IPS-15b (cell line): ENCODE data around the gene OLFM2.
"Not testable (repeated sequence)": the region's sequence is repeated elsewhere in the genome, so short reads cannot be mapped to it uniquely, and the experiment has no call there.

ENCODE experiments used
- H3K27me3 ChIP-seq: one replicate; pipeline ENCODE4 v1.6.1; 2013; ENCODE audit warnings: low read length; ENCODE audit not compliant: control insufficient read depth, insufficient read depth
- H3K36me3 ChIP-seq: one replicate; pipeline ENCODE4 v1.6.1; 2013; ENCODE audit warnings: low read length; ENCODE audit not compliant: control insufficient read depth, insufficient read depth
- H3K4me1 ChIP-seq: one replicate; pipeline ENCODE4 v1.6.1; 2013; ENCODE audit warnings: mild to moderate bottlenecking, low read length; ENCODE audit not compliant: control insufficient read depth, insufficient read depth
- H3K4me3 ChIP-seq: one replicate; pipeline ENCODE4 v1.5.1; 2013; ENCODE audit warnings: low read depth, low read length
- H3K9ac ChIP-seq: one replicate; pipeline ENCODE4 v1.6.1; 2013; ENCODE audit warnings: low read depth, mild to moderate bottlenecking, low read length
- H3K9me3 ChIP-seq: one replicate; pipeline ENCODE4 v1.6.1; 2013; ENCODE audit warnings: mild to moderate bottlenecking, low read length; ENCODE audit not compliant: control insufficient read depth, insufficient read depth

Gene OLFM2

DNA sequence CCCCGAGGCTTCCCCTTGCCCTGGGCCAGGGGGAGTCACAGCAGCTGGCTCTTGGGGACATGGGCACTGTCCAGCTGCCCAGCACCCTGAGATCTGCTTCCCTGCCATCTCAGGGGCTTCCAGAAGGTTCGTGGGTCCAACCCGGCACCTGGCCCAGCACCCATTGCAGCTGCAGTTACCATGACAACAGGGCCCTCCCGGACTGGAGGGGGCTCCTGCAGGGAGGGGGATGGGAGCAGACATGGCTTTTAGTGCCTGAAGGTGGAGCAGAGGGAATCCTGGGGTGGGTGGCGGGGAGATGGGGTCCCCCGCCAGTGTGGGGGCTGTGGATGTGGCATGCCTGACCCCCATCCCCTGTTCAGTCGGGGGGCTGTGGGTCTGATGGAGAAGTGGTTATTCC lies 86.5 kb downstream of the OLFM2 start:
- no peaks in the 10 kb centered on the region for H3K9me3 ChIP-seq
- H3K4me3 ChIP-seq, result no peak overlapping the region
- peaks cover 22% of the 10 kb centered on the region for H3K36me3 ChIP-seq
- peaks cover 4% of the 10 kb centered on the region for H3K4me1 ChIP-seq
- no peak overlapping the region for H3K9ac ChIP-seq
- no peaks in the 10 kb centered on the region for H3K27me3 ChIP-seq

DNA sequence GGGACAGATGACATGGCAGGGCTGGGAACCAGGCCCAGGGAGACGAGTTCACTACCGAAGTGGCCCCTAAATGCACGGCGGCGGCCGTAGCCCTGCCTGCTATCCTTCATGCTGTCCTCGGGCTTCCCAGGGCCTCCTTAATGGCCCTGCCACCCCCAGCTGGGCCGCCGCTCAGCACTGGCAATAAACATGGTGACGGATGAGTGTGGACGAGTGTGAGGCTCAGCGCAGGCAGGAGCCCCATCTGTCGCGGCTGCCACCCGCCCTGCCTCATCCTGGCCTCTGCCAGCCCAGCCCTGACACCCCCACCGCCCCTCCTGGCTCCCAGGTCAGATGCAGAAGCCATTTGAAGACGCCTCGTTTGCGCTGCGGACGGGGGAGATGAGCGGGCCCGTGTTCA lies 87.6 kb downstream of the OLFM2 start:
- no peak overlapping the region for H3K9ac ChIP-seq
- H3K4me1 ChIP-seq, result peaks cover 4% of the 10 kb centered on the region
- no peak overlapping the region for H3K4me3 ChIP-seq
- no peaks in the 10 kb centered on the region for H3K27me3 ChIP-seq
- no peaks in the 10 kb centered on the region for H3K9me3 ChIP-seq
- H3K36me3 ChIP-seq, result peaks cover 21% of the 10 kb centered on the region

- H3K9me3 ChIP-seq, result no peaks in the 10 kb centered on the region
- no peak overlapping the region for H3K9ac ChIP-seq
- peaks cover 4% of the 10 kb centered on the region for H3K4me1 ChIP-seq
- H3K27me3 ChIP-seq, result no peaks in the 10 kb centered on the region
- H3K4me3 ChIP-seq, result no peak overlapping the region
- peaks cover 25% of the 10 kb centered on the region for H3K36me3 ChIP-seq
Observed at GRCh38 chr19:9848060-9848459, 88.3 kb downstream of the OLFM2 start.

GRCh38 chr19:9847087-9847671 lies 89.1 kb downstream of the OLFM2 start:
- Histone ChIP-seq H3K27me3 (no peaks in the 10 kb centered on the region), H3K4me1 (peaks cover 4% of the 10 kb centered on the region), H3K4me3 (no peak overlapping the region), H3K36me3 (peaks cover 30% of the 10 kb centered on the region), H3K9me3 (no peaks in the 10 kb centered on the region), H3K9ac (no peak overlapping the region)

DNA sequence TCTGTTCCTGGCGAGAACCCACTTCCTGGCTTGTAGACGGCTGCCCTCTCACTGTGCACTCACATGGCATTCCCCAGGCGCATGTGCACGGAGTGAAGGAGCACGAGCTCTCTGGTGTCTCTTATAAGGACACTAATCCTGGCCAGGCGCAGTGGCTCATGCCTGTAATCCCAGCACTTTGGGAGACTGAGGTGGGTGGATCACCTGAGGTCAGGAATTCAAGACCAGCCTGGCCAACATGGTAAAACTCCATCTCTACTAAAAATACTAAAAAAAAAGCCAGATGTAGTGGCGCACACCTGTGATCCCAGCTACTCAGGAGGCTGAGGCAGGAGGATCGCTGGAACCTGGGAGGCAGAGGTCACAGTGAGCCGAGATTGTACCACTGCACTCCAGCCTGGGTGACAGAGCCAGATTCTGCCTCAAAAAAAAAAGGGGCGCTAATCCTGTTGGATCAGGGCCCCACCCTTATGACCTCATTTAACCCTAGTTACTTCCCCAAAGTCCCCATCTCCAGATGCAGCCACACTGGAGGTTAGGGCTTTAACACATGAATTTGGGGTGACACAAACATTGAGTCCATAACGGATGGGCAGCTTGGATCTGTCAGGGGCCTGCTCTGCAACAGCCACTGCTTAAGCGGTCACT lies 92.6 kb downstream of the OLFM2 start:
- H3K4me3 ChIP-seq, H3K9ac ChIP-seq, H3K4me1 ChIP-seq, H3K27me3 ChIP-seq, H3K9me3 ChIP-seq: not testable (repeated sequence)
- H3K36me3 ChIP-seq, result peaks cover 39% of the 10 kb centered on the region

GRCh38 chr19:9842834-9843625 lies 93.3 kb downstream of the OLFM2 start:
- peaks cover 34% of the 10 kb centered on the region for H3K36me3 ChIP-seq
- no peaks in the 10 kb centered on the region for H3K9me3 ChIP-seq
- no peaks in the 10 kb centered on the region for H3K27me3 ChIP-seq
- H3K4me3 ChIP-seq, result no peak overlapping the region
- no peak overlapping the region for H3K9ac ChIP-seq
- H3K4me1 ChIP-seq, result no peaks in the 10 kb centered on the region

GRCh38 chr19:9839415-9839814 lies 96.9 kb downstream of the OLFM2 start:
- H3K4me1 ChIP-seq, result no peaks in the 10 kb centered on the region
- no peak overlapping the region for H3K4me3 ChIP-seq
- peaks cover 33% of the 10 kb centered on the region for H3K36me3 ChIP-seq
- H3K9ac ChIP-seq, result no peak overlapping the region
- H3K27me3 ChIP-seq, result no peaks in the 10 kb centered on the region
- no peaks in the 10 kb centered on the region for H3K9me3 ChIP-seq

GRCh38 chr19:9838324-9838723 lies 98.0 kb downstream of the OLFM2 start:
- H3K36me3 ChIP-seq, result peaks cover 29% of the 10 kb centered on the region
- no peaks in the 10 kb centered on the region for H3K9me3 ChIP-seq
- H3K9ac ChIP-seq, result no peak overlapping the region
- H3K4me3 ChIP-seq, result no peak overlapping the region
- H3K27me3 ChIP-seq, result no peaks in the 10 kb centered on the region
- no peaks in the 10 kb centered on the region for H3K4me1 ChIP-seq

GRCh38 chr19:9836021-9836420 lies 100.3 kb downstream of the OLFM2 start:
- Histone ChIP-seq H3K4me1 (no peaks in the 10 kb centered on the region), H3K9ac (no peak overlapping the region), H3K27me3 (no peaks in the 10 kb centered on the region), H3K36me3 (peaks cover 10% of the 10 kb centered on the region), H3K9me3 (no peaks in the 10 kb centered on the region), H3K4me3 (peak overlapping the region; percentile 91)

DNA sequence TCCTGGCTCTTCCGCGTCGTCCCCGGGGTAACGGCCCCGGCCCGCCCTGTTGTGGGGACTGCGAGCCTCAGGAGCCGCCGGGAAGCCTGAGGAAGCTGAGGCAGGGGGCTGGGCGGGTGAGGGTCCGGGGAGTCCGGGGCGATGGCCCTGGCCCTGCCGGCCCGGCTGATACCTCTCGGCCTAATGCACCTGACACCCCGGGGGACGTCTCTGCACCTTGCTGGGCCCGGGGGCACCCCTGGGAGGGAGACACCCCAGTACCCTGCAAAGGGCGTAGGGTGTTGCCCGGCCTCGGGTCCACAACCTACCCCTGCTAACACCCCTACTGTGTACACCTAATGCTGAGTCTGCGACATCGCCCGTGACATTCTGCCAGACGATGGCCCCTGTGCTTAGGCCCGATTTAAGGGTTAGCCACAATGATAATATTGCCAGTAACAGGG lies 100.8 kb downstream of the OLFM2 start:
- H3K27me3 ChIP-seq, result no peaks in the 10 kb centered on the region

GRCh38 chr19:9834726-9835506 lies 101.4 kb downstream of the OLFM2 start, which contains the start of gene PIN1:
PIN1 (plus strand) TSS chr19:9835318; CDS start chr19:9835345, 27 bp downstream.
- H3K36me3 ChIP-seq, result peaks cover 6% of the 10 kb centered on the region
- H3K9me3 ChIP-seq, result no peaks in the 10 kb centered on the region
- peak within 1 kb of the TSS; percentile 73 for H3K9ac ChIP-seq
- peak within 1 kb of the TSS; percentile 91 for H3K4me3 ChIP-seq
- H3K27me3 ChIP-seq, result no peaks in the 10 kb centered on the region
- H3K4me1 ChIP-seq, result no peaks in the 10 kb centered on the region

More for the DNA sequence above, 100.8 kb downstream of the OLFM2 start:
- H3K36me3 ChIP-seq, result peaks cover 8% of the 10 kb centered on the region
- H3K4me3 ChIP-seq, result peak overlapping the region; percentile 91
- no peaks in the 10 kb centered on the region for H3K4me1 ChIP-seq
- peak overlapping the region; percentile 73 for H3K9ac ChIP-seq
- no peaks in the 10 kb centered on the region for H3K9me3 ChIP-seq
